ENCODE data around the gene LCK.
"Not testable (repeated sequence)": the region's sequence is repeated elsewhere in the genome, so short reads cannot be mapped to it uniquely, and the experiment has no call there.

The LCK gene

DNA sequence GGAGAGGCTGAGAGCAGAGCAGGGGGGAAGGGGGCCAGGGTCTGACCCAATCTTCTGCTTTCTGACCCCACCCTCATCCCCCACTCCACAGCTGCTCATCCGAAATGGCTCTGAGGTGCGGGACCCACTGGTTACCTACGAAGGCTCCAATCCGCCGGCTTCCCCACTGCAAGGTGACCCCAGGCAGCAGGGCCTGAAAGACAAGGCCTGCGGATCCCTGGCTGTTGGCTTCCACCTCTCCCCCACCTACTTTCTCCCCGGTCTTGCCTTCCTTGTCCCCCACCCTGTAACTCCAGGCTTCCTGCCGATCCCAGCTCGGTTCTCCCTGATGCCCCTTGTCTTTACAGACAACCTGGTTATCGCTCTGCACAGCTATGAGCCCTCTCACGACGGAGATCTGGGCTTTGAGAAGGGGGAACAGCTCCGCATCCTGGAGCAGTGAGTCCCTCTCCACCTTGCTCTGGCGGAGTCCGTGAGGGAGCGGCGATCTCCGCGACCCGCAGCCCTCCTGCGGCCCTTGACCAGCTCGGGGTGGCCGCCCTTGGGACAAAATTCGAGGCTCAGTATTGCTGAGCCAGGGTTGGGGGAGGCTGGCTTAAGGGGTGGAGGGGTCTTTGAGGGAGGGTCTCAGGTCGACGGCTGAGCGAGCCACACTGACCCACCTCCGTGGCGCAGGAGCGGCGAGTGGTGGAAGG, 23.7 kb downstream of the LCK start:
- DNase-seq, result no peak

DNA sequence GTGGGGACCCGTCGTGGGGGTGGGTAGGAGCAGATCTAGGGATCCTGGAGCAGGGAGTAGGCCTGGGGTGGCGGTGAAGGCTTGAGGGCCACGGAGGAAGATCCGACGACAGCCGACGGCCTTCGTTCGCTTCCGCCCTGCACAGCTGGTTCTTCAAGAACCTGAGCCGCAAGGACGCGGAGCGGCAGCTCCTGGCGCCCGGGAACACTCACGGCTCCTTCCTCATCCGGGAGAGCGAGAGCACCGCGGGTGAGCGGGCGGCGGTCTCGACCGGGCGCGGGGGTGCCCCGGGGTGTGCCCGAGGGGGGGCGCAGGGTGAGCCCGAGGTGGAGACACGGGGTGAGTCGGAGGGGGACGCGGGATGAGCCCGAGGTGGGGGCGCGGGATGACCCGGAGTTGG, 24.4 kb downstream of the LCK start:
- no peak for DNase-seq

DNA sequence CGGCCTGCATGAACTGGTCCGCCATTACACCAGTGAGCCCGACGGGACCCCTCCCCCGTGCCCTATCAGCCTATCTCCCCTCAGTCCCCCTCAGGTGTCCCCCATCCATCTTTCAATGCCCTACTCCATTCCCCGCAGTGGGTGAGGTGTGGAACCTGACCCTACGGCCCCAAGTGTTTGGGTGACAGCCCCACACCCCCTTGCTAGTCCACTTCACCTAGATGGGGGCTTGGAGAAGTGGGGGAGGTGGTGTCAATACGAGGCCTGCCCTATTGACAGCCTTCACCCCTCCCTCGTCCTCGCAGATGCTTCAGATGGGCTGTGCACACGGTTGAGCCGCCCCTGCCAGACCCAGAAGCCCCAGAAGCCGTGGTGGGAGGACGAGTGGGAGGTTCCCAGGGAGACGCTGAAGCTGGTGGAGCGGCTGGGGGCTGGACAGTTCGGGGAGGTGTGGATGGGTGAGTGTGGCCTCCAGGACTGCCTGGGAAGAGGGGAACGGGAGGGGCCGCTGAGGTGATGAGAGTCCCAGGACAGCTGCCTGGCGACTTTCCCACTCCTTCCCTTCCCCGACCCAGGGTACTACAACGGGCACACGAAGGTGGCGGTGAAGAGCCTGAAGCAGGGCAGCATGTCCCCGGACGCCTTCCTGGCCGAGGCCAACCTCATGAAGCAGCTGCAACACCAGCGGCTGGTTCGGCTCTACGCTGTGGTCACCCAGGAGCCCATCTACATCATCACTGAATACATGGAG, 25.1 kb downstream of the LCK start:
- DNase-seq, result no peak

DNA sequence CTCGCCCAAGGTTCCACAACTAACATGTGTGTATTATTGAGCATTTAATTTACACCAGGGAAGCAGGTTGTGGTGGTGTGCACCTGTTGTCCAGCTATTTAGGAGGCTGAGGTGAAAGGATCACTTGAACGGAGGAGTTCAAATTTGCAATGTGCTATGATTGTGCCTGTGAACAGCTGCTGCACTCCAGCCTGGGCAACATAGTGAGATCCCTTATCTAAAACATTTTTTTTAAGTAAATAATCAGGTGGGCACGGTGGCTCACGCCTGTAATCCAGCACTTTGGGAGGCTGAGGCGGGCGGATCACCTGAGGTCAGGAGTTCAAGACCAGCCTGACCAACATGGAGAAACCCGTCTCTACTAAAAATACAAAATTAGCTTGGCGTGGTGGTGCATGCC, 33.7 kb downstream of the LCK start:
- DNase-seq, result not testable (repeated sequence)

DNA sequence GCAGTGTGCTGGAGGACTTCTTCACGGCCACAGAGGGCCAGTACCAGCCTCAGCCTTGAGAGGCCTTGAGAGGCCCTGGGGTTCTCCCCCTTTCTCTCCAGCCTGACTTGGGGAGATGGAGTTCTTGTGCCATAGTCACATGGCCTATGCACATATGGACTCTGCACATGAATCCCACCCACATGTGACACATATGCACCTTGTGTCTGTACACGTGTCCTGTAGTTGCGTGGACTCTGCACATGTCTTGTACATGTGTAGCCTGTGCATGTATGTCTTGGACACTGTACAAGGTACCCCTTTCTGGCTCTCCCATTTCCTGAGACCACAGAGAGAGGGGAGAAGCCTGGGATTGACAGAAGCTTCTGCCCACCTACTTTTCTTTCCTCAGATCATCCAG, 34.6 kb downstream of the LCK start:
- DNase-seq, result no peak

DNA sequence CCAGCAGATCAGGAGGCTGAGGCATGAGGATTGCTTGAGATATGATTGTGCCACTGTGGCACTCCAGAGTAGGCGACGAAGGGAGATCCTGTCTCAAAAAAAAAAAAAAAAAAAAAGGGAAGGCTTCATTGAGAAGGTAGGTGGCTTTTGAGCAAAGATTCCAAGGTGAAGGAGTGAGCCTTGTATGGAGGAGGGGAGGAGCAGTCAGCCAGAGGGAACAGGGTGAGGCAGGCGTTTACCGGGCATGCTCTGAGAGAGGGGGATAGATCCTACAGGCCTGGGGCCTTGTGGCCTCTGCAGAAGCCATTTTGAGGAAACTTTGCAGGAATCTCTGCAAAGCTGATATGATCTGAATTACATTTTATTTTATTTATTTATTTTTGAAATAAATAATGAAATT, 35.7 kb downstream of the LCK start:
- no peak for DNase-seq

DNA sequence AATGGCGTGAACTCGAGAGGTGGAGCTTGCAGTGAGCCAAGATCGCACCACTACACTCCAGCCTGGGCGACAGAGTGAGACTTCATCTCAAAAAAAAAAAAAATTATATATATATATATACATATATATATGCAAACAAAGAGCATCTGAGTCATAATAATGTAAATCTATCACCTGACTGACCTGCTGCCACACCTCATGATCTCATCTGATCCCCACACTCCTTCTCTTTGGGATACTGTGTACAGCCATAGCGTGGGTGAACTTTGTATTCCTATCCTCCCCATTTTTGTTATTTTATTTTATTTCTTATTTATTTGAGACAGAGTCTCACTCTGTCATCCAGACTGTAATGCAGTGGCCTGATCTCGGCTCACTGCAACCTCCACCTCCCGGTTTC, 38.2 kb downstream of the LCK start:
- no peak for DNase-seq

DNA sequence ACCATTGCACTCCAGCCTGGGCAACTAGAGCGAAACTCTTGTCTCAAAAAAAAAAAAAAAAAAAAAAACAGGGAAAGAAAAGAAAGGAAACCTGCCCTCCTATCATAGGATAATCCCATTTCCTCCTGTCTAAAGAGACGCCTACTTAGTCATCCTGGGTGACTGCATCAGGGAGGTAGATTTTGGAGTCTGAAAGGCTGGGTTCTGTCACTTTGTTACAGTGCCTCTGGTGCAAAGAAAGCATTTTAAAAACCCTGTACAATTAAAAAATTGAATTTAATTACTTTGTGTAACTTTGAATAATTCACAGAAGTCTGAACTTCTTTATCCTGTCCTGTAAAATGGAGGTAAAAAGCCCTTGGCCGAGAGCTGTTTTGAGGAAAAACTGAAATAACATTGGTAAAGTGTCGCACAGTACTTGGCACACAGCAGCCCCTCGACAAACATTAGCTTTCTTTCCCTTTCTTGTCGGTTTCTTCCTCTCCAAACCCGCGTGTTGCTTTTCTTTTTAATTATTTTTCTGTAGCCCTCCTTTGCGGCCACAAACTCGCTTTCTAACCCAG, 40.2 kb downstream of the LCK start:
- DNase-seq, result no peak

DNA sequence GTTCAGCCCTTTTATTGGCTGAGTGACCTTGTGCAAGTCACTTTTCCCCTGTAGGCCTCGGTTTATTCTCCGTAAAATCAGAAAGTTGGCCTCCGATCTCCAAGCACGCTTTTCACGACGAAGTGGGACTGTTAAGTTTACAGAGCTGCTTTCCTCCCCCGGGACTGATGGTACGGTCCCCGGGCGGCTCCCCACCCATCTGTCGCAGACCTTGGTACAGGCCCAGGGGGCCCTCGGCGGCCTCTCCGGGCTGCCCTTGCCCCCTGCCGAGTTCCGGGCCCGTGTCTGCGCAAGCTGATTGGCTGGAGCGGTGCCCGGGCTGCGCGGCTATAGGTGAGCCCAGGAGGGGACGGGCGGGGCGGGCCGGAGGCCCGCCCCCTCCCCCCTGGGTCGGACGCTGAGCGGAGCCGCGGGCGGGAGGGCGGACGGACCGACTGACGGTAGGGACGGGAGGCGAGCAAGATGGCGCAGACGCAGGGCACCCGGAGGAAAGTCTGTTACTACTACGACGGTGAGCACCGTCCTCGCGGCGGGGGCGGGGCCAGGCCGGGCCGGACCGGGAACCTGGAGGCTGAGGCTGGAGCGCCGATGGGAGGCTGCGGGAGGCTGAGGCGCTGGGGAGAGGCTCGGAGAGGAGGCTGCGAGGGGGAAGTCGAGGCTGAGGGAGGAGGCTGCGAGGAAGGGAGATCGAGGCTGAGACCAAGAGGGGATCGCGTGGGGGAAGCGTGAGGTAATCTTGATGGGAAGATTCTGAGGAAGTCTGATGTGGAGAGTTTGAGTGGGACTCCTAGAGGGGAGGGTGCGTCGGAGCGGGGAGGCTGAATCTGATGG, 40.9 kb downstream of the LCK start, which contains the start of gene HDAC1:
HDAC1 (plus strand) TSS at position 376 of the 831 bp plus-strand sequence; CDS start at position 463, 87 bp downstream.
- peak; percentile 96 for DNase-seq

DNA sequence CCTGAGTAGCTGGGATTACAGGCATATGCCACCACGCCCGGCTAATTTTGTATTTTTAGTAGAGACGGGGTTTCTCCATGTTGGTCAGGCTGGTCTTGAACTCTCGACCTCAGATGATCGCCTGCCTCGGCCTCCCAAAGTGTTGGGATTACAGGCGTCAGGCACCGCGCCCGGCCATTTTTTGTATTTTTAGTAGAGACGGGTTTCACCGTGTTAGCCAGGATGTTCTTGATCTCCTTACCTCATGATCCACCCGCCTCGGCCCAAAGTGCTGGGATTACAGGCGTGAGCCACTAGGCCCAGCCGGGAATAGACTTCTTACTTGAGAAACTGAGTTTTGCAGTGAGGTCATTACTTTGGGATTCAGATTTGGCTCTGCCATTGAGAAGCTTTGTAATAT, 47.1 kb downstream of the LCK start:
- not testable (repeated sequence) for DNase-seq

DNA sequence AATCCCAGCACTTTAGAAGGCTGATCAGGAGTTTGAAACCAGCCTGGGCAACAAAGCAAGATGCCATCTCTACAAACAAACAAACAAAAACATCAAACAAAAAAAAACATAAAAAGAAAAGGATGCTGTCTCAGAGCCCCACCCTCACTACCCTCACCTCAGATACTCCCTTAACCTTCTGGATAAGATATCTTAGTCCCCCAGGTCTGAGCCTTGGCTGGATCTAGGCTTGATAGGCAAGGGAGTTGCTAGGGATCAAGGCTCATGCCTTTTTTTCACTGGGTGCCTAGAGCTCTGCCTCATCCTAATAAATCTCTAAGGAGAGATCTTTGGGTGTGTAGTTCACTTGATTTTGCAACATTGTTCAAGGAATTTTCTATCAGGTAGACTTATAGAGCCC, 48.3 kb downstream of the LCK start:
- DNase-seq, result no peak

DNA sequence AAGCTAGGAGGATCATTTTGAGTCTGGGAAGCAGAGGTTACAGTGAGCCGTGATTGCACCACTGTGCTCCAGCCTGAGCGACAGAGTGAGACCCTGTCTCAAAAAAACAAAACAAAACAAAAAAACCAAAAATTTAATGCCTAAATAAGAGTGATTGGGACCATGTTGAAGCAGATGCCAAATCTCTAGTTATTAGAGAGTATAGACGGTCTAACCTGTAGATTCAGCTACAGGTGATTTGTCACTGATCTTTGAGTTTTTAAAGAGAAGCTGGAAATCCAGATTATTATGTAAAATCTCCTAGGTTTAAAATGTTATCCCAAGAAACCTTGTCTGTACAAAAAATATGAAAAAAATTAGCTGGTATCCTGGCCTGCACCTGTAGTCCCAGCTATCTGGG, 52.3 kb downstream of the LCK start:
- DNase-seq, result no peak

DNA sequence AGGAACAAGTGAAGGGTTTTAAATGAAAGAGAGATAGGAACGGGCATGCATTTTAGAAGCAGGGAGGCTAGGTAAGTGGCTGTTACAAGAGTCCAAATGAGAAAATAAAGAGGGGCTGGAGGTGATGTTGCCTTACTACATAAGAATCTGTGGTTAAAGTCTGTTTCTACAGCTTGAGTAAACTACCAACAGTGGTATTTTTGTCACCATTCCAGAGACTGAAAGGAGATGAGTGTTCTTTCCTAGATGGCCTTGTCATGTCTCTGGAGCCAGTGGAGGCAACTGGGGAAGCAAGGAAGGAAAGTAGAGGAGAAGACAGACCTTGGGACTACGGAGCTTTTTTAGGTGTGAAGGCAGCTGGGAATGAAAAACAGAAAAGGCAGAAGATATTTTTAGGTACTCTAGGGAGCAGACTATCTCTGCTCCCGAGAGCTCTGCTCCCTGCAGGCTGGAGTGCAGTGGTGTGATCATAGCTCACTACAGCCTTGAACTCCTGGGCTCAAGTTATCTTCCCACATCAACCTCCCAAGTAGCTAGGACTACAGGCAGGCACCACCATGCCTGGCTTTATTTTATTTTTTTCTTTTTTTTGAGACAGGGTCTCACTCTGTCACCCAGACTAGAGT, 53.0 kb downstream of the LCK start:
- DNase-seq, result no peak

DNA sequence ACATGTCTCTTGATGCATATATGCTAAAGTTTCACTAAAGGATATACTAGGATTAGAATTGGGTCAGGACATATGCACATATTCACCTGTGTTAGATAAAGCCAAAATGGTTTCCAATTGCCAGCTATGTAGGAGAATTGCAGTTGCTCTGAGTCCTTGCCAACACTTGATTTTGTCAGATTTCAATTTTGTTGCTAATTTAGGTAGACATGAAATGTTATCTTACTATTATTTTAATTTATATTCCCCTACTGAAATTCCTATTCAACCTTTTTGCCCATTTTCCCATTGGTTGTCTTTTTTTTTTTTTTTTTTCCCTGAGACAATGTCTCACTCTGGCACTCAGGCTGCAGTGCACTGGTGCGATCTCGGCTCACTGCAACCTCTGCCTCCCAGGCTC, 54.2 kb downstream of the LCK start:
- DNase-seq, result no peak

DNA sequence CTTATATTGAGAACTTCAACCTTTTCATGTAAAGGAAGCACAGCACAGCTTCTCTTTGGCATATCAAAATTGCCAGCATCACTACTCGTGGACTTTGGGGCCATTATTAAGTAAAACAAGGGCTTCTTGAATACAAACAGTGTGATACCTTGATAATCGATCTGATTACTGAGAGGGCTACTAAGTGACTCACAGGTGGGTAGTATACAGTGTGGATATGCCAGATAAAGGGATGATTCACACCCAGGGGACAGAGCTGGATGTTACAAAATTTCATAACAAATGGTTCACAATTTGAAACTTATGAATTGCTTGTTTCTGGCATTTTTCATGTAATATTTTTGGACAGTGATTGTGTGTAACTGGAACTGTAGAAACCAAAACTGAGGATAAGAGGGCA, 56.3 kb downstream of the LCK start:
- DNase-seq, result no peak

DNA sequence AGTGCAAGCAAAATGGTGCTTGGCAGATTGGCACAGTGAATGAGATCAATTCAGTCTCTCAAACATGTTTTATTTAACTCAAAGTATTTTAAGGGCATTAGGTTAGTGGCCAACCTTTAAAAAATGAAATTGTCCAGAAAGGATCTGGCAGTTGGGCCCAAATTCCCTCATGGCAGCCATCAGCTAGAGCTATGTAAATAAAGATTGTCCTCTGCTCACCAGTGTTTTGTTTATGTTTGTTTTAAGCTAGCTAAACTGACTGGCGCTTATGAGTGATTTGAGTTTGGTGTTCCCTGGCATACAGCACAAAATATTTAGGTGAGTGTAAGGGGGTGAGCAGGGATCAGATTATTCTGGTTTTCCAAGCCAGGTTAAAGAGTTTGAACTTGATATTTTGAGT, 58.9 kb downstream of the LCK start:
- DNase-seq, result no peak

DNA sequence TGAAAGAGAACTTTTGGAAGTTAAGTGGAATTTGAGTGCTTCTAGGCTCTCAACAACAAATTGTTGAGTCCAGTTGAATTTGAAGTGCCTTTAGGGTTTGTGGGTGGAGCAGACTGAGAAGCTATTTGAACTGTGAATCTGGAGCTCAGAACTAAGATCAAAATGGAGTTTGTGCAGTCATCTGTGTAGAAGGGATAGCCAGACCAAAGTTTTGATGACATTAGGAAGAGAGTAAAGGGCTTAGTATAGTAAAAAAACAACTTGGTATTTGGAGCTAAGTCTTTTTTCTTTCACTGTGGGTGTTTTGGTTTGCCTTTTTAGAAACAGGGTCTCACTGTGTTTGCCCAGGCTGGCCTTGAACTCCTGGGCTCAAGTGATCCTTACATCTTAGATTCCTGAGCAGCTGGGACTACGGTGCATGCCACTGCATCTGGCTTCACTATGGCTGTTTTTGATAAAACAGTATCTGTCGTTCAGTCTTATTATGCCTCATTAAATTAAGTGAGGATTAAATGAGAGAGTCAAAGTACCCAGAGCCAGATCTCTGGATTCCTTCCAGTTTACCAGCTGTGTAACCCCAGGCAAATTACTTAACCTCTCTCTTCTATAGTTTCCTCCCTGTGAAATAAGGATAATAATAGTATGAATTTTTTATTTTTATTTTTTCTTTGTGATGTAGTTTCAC, 60.8 kb downstream of the LCK start:
- DNase-seq, result no peak

DNA sequence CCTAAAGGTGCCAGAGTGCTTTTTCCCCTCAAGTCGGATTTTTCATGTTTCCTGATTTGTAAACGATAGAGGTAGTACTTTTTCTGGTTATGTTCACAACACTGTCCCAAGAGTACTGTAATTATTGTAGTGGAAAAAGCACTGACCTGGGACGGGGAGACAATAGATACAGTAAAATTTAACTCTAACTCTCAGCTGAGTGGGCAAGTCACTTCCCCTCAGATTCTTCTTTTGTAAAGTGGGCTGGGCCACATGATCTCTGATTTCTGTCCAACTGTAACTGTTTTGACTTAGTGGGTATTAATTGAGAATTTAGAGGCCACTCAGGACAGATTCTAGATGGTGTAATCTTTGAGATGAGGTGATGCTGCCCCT, 65.8 kb downstream of the LCK start:
- no peak for DNase-seq

DNA sequence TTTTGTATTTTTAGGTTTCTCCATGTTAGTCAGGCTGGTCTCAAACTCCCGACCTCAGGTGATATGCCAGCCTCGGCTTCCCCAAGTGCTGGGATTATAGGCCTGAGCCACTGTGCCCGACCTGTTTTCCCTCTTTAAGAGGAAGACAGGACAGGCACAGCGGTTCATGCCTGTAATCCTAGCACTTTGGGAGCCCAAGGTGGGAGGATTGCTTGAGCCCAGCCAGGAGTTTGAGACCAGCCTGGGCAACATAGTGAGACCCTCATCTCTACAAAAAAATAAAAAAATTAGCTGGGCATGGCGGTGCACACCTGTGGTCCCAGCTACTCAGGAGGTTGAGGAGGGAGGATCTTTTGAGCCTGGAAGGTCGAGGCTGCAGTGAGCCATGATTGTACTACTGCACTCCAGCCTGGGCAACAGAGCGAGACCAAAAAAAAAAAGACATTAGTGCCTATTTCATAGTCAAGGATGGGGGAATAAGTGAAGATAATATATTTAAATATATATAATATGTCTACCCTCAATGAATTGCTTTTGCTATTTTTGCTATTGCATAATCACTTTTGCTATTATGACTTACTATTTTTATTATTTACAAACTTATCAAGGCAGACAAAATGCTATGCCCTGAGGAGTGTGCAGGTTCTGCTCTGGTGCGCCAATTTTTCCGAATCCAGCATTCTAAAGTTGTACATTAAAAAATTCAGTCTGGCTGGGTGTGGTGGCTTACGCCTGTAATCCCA, 67.2 kb downstream of the LCK start:
- no peak for DNase-seq

DNA sequence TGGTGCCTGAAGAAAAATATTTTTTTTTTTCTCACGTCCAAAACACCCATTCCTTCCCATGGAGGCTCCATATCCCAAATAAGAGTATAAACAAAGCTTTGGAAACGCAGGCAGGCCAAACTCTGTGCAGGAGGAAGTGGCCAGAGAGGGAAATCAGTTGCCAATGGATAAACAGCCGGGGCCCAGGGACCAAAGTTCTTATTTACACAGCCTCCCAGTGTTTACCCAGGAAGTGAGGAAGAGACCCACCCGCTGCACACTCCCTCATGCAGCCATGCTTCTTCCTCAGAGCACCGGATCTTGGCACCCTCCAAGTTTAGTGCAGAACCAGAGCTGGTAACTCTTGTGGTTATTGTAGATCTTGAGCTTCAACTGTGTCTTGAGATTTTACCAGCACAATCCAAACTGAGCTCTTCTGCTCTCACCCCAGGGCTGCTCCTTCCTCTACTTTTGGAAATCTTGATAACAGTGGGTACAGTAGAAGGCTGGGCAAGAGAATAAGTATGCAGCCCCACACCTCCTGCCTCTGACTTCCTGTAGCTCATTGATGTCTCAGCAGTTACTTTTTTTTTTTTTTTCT, 70.7 kb downstream of the LCK start:
- peak; percentile 14 for DNase-seq

DNA sequence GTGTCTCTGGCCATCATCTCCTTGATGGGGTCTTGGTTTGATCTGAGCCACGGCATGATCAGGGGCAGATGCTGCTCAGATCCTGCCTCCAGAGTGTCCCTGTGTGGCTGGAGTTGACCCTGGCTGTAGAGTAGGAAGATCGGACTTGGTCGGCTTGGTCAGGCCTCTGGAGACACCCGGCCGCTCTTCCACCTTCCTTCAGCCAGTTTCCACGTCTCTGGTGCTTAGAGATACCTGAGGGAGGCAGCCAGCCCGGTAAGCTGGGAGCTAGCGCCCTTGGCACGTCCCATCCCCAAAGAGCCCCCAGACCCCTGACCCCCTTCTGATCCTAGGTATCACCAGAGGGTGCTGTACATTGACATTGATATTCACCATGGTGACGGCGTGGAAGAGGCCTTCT, 76.1 kb downstream of the LCK start:
- DNase-seq, result no peak
